Measurements from ENCODE around the gene DCAF4L1.

DNA sequence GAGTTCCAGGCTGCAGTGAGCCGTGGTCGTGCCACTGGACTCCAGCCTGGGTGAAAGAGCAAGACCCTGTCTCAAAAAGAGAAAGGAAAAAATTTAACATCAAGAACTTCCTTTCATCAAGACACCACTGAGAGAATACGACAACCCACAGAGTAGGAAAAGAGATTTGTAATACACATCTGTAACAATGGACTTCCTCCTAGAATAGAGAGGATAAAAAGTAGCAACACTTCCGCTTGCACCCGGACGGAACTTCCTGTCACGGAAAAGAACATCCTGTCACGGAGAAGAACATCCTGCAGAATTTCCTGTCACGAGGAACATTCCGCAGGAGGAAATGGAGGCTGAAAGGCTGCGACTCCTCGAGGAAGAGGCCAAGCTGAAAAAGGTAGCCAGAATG, at the start of gene DCAF4L1:
- TF ChIP-seq POLR2AphosphoS5 (IDR thresholded peaks at IDR 0.05), result no peak
- TF ChIP-seq, protein P1, sequence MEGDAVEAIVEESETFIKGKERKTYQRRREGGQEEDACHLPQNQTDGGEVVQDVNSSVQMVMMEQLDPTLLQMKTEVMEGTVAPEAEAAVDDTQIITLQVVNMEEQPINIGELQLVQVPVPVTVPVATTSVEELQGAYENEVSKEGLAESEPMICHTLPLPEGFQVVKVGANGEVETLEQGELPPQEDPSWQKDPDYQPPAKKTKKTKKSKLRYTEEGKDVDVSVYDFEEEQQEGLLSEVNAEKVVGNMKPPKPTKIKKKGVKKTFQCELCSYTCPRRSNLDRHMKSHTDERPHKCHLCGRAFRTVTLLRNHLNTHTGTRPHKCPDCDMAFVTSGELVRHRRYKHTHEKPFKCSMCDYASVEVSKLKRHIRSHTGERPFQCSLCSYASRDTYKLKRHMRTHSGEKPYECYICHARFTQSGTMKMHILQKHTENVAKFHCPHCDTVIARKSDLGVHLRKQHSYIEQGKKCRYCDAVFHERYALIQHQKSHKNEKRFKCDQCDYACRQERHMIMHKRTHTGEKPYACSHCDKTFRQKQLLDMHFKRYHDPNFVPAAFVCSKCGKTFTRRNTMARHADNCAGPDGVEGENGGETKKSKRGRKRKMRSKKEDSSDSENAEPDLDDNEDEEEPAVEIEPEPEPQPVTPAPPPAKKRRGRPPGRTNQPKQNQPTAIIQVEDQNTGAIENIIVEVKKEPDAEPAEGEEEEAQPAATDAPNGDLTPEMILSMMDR (IDR thresholded peaks at IDR 0.05), result no peak
- TF ChIP-seq EP300 (IDR thresholded peaks at IDR 0.05), result no peak
- no peak for TF ChIP-seq POLR2A (IDR thresholded peaks at IDR 0.05)
